Endothelial cell of umbilical vein (primary cell): ENCODE results near the gene DIO1. TPM values are rescaled to one million over a fixed set of nuclear protein-coding genes. Genes with fewer than 3 reads are reported as not detected.

Experiments
- BruUV-seq: library from RNA; stranded (reverse); fragments of 400-500 nt; replicated peaks from 2 replicates; lab custom pipeline; 2021; lab: Mats Ljungman, UMichigan
- CTCF ChIA-PET: fragments of 300-600, 350-600 bp; sonication (Branson Sonifier 250); formaldehyde crosslinking; loops from one replicate; lab custom pipeline; 2021; ENCODE audit warnings: antibody characterized with exemption, inconsistent platforms; lab: Charles Lee
- POLR2A ChIA-PET: fragments of 300-600, 350-600 bp; sonication (Branson Sonifier 250); formaldehyde crosslinking; loops from one replicate; lab custom pipeline; 2021; ENCODE audit warnings: antibody characterized with exemption, inconsistent platforms; lab: Charles Lee
- DNase-seq: peaks from one replicate; pipeline ENCODE4 v3.0.0-alpha.2; 2011; ENCODE audit warnings: low read depth, low spot score
- FAIRE-seq: peaks from 2 replicates; lab custom pipeline; 2011; peaks lifted over from hg19 to GRCh38; lab: Jason Lieb, UNC
- H2AFZ ChIP-seq: 2 replicates; pipeline ENCODE4 v1.6.0; 2012; ENCODE audit warnings: low read depth, low read length, control low read depth, inconsistent platforms
- H3K27ac ChIP-seq: 2 replicates; pipeline ENCODE4 v1.5.1; 2011; ENCODE audit warnings: low read depth, mild to moderate bottlenecking, control low read depth, low read length, moderate library complexity; ENCODE audit not compliant: insufficient read depth
- H3K27me3 ChIP-seq, 2 experiments: 2 replicates each; pipeline versions ENCODE4 v1.6.0 to v1.6.1; 2011; ENCODE audit warnings: low read length in 2 of 2, mixed read lengths in 1 of 2; ENCODE audit not compliant: control insufficient read depth in 2 of 2, insufficient read depth in 2 of 2
- H3K36me3 ChIP-seq, 2 experiments: 2 replicates in 1 of 2; 3 replicates in 1 of 2; pipeline ENCODE4 v1.5.1; 2011; ENCODE audit warnings: low read length in 2 of 2, mild to moderate bottlenecking in 1 of 2, moderate library complexity in 1 of 2; ENCODE audit not compliant: control insufficient read depth in 2 of 2, insufficient read depth in 2 of 2; ENCODE audit errors: extremely low read depth in 1 of 2
- H3K4me1 ChIP-seq: 3 replicates; pipeline ENCODE4 v1.5.1; 2011; ENCODE audit warnings: mild to moderate bottlenecking, low read length; ENCODE audit not compliant: control insufficient read depth, insufficient read depth; ENCODE audit errors: extremely low read depth
- H3K4me2 ChIP-seq: 2 replicates; pipeline ENCODE4 v1.6.1; 2011; ENCODE audit warnings: low read length, control low read depth, mixed read lengths; ENCODE audit not compliant: insufficient read depth
- H3K4me3 ChIP-seq, 3 experiments: fragments of 200-600 bp in 1 of 3; sonication (generic), shearing (Covaris generic) in 1 of 3; replicated peaks in 1 of 3; 2 replicates each; pipeline ENCODE4 v1.5.1; 2011 to 2016; ENCODE audit warnings: control low read depth in 3 of 3, low read length in 3 of 3, mild to moderate bottlenecking in 2 of 3, inconsistent platforms in 1 of 3, low read depth in 1 of 3, moderate library complexity in 1 of 3; ENCODE audit not compliant: insufficient read depth in 1 of 3
- H3K79me2 ChIP-seq: 2 replicates; pipeline ENCODE4 v1.6.0; 2012; ENCODE audit warnings: low read length, inconsistent platforms; ENCODE audit not compliant: control insufficient read depth, insufficient read depth
- H3K9ac ChIP-seq: replicated peaks from 2 replicates; pipeline ENCODE3; 2011; ENCODE audit warnings: low read length, control low read depth; ENCODE audit not compliant: insufficient read depth; ENCODE audit errors: extremely low read depth
- H3K9me1 ChIP-seq: replicated peaks from 3 replicates; pipeline ENCODE4 v1.6.0; 2011; ENCODE audit warnings: mild to moderate bottlenecking, low read length; ENCODE audit not compliant: control insufficient read depth, insufficient read depth; ENCODE audit errors: extremely low read depth
- H3K9me3 ChIP-seq: replicated peaks from 2 replicates; pipeline ENCODE4 v1.5.1; 2012; ENCODE audit warnings: low read length, inconsistent platforms; ENCODE audit not compliant: control insufficient read depth, insufficient read depth
- H4K20me1 ChIP-seq: replicated peaks from 2 replicates; pipeline ENCODE3; 2011; ENCODE audit warnings: mild to moderate bottlenecking, low read length; ENCODE audit not compliant: control insufficient read depth, insufficient read depth; ENCODE audit errors: extremely low read depth
- CTCF ChIP-seq, 2 donors: IDR thresholded peaks; 1 replicate in 1 of 2; 2 replicates in 1 of 2; pipeline ENCODE4 v1.5.1; 2011; ENCODE audit warnings: low read length in 2 of 2, mild to moderate bottlenecking in 2 of 2, moderate library complexity in 2 of 2, control low read depth in 1 of 2, inconsistent platforms in 1 of 2, low read depth in 1 of 2; ENCODE audit not compliant: insufficient read depth in 1 of 2; ENCODE audit errors: extremely low read depth in 1 of 2
- EZH2 ChIP-seq: IDR thresholded peaks from 2 replicates; pipeline ENCODE4 v1.6.1; 2012; ENCODE audit warnings: borderline replicate concordance, low read depth, mild to moderate bottlenecking, moderate library complexity, low read length, inconsistent platforms; ENCODE audit not compliant: severe bottlenecking
- FOS ChIP-seq: IDR thresholded peaks from 2 replicates; pipeline ENCODE4 v1.6.1; 2011; ENCODE audit warnings: mild to moderate bottlenecking, low read length, moderate library complexity, borderline replicate concordance; ENCODE audit not compliant: insufficient read depth
- GATA2 ChIP-seq: IDR thresholded peaks from 2 replicates; pipeline ENCODE4 v1.7.0; 2011; ENCODE audit warnings: low read depth, mild to moderate bottlenecking, moderate library complexity, mixed read lengths, low read length; ENCODE audit not compliant: insufficient read length, insufficient read depth
- JUN ChIP-seq: IDR thresholded peaks from 2 replicates; pipeline ENCODE4 v1.6.1; 2011; ENCODE audit warnings: borderline replicate concordance, low read depth; ENCODE audit not compliant: insufficient read length, insufficient read depth
- MYC ChIP-seq: IDR thresholded peaks from one replicate; pipeline ENCODE4 v1.6.1; 2011; ENCODE audit warnings: mild to moderate bottlenecking, low read depth, low read length
- POLR2A ChIP-seq: IDR thresholded peaks from 2 replicates; pipeline ENCODE4 v1.6.1; 2012; ENCODE audit warnings: low read depth, mild to moderate bottlenecking, control low read depth, low read length
- POLR2AphosphoS5 ChIP-seq: IDR thresholded peaks from 2 replicates; pipeline ENCODE4 v1.6.1; 2012; ENCODE audit warnings: low read depth, mild to moderate bottlenecking, control low read depth, low read length, moderate library complexity; ENCODE audit not compliant: insufficient read depth
- dilution Hi-C: fragments of 300-500 bp; cut with MboI; formaldehyde crosslinking; loops from one replicate; pipeline ENCODE4 v1.15.0; 2019; ENCODE audit warnings: low sequenced_read_pairs; ENCODE audit not compliant: extremely low pct_ligation_motif_present
- intact Hi-C: fragments of 100-400 bp; cut with micrococcal nuclease; formaldehyde crosslinking; loops from one replicate; pipeline ENCODE4 v1.10.0; 2022
- polyA plus RNA-seq, 4 experiments: library from polyadenylated mRNA; depleted of rRNA in 3 of 4; stranded (reverse) in 3 of 4; unstranded in 1 of 4; fragments of >200 nt; gene quantifications; 2 replicates each; pipeline versions ENCODE4 v1.2.1 to v1.2.3, GENCODE V29; 2011 to 2012; ENCODE audit warnings: missing spikeins in 1 of 4
- total RNA-seq: library from RNA; stranded (reverse); gene quantifications from 2 replicates; pipeline ENCODE4 v1.2.3, GENCODE V29; 2021
- TF ChIP-seq, protein P1 (sequence below): IDR thresholded peaks from 2 replicates; pipeline ENCODE4 v1.6.1; 2011; ENCODE audit not compliant: insufficient read depth, insufficient read length

DIO1 gene
- total and polyA plus RNA-seq, 2 donors (not counting 3 experiments of a cell fraction or from before 2014, with no cell fraction given): not detected

DNA sequence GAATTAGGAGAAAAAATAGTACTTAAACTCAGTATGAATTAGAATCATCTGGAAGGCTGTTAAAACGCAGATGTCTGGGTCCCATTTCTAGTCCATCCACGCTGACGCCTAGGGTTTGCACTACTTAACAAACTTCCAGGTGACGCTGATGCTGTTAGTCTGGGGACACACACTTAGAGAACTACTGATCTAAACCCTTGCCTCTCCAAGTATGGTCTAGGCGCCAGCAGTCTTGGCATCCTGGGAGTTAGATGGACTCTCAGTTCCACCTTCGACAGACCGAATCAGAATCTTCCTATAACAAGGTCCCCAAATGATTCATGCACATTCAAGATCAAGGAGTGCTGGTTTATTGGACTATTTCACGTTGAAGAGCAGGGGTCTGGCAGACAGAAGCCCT lies 11.5 kb downstream of the DIO1 start:
- dilution Hi-C loops: no loop called here
- ChIA-PET POLR2A (no interaction called here), CTCF (no interaction called here)
- Histone ChIP-seq H3K4me2 (no peak overlapping the region), H3K27ac (no peak overlapping the region), H3K27me3 (no peaks in the 10 kb centered on the region), H3K36me3 (no peaks in the 10 kb centered on the region), H4K20me1 (no peaks in the 10 kb centered on the region), H3K9ac (no peak overlapping the region), H3K4me3 (no peak overlapping the region), H3K4me1 (no peaks in the 10 kb centered on the region), H3K9me3 (no peaks in the 10 kb centered on the region), H2AFZ (no peak overlapping the region), H3K79me2 (no peaks in the 10 kb centered on the region), H3K9me1 (no peaks in the 10 kb centered on the region)
- intact Hi-C loops: no loop called here
- no peak for FAIRE-seq
- no TSS peak for BruUV-seq
- TF ChIP-seq GATA2 (no peak), CTCF (IDR thresholded peaks at IDR 0.05; ENCODE audit: extremely low read depth in 1 of 2, insufficient read depth in 1 of 2, low read depth in 1 of 2, low read length in 2 of 2) (no peak), POLR2AphosphoS5 (no peak), EZH2 (no peak), FOS (no peak), JUN (no peak), MYC (no peak), POLR2A (no peak)
- TF ChIP-seq, protein P1, sequence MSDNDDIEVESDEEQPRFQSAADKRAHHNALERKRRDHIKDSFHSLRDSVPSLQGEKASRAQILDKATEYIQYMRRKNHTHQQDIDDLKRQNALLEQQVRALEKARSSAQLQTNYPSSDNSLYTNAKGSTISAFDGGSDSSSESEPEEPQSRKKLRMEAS: no peak
- DNase-seq: no peak
